Measurements from ENCODE around the gene MT1M. TPM values are rescaled to one million over a fixed set of nuclear protein-coding genes. Genes with fewer than 3 reads are reported as not detected.

The MT1M gene
- polyA plus RNA-seq, 3 donors: not detected

DNA sequence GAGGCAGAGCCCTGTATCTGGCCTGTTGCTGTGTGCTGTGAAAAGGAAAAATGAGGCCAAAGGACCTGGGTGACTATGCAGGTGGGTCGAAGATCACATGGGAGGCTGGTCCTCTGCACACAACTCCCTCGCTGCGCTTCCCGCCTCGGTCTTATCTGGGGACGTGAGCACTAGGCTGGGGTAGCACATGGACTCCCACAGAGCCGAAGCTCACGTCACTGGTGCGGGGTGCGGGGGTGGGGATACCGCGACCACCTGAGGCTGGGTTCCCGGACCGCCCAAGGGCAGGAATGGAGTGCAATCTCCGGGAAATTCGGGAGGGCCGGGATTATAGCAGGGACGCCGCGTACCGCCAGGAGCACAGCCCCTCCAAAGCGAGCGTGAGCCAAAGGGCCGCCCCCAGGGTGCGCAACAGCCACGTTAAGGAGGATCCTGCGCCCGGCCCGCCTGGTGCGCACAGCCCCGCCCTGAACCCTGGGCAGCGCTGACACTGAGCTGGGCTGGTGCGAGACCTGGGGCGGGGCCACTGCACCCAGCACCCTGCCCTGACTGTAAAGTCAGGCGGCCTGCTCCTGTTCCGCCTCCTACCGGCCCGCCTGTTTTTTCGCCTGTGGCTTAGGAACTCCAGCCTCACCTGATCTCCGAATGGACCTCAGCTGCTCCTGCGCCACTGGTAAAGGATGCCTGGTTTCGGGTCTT lies 10.8 kb downstream of the MT1M start:
- Histone ChIP-seq H3K79me2 (ENCODE audit: insufficient read depth, low read length) (no peaks in the 10 kb centered on the region), H3K4me1 (ENCODE audit: control insufficient read depth in 1 of 2, insufficient read depth in 2 of 2, low read length in 2 of 2) (peaks cover 6 to 12% of the 10 kb centered on the region in 2 donors), H4K20me1 (ENCODE audit: insufficient read depth, low read length) (no peaks in the 10 kb centered on the region), H3K4me3 (replicated peaks in 1 of 3; ENCODE audit: low read depth in 2 of 3, low read length in 3 of 3) (peak overlapping the region in 1 of 3 experiments; percentile 54), H3K27me3 (ENCODE audit: control insufficient read depth in 2 of 2, insufficient read depth in 2 of 2, low read length in 2 of 2) (peaks cover 80 to 100% of the 10 kb centered on the region in 2 donors), H2AFZ (ENCODE audit: insufficient read depth, low read depth, low read length, poor library complexity, severe bottlenecking) (peak overlapping the region; percentile 45), H3K27ac (ENCODE audit: low read depth in 1 of 2, low read length in 2 of 2) (no peak overlapping the region), H3K9ac (ENCODE audit: insufficient read depth, low read length, poor library complexity, severe bottlenecking) (no peak overlapping the region), H3K9me3 (replicated peaks in 1 of 2; ENCODE audit: control insufficient read depth in 1 of 2, insufficient read depth in 1 of 2, low read length in 2 of 2) (peaks cover 0 to 20% of the 10 kb centered on the region in 2 donors), H3K4me2 (replicated peaks; ENCODE audit: extremely low read depth, low read length, poor library complexity, severe bottlenecking) (peak overlapping the region; percentile 67), H3K36me3 (replicated peaks in 1 of 2; ENCODE audit: control insufficient read depth in 1 of 2, insufficient read depth in 2 of 2, low read length in 2 of 2) (no peaks in the 10 kb centered on the region)
- WGBS (ENCODE audit: insufficient coverage): 7% methylated on average over 42 of the region's 42 CpGs
- TF ChIP-seq, protein P1, sequence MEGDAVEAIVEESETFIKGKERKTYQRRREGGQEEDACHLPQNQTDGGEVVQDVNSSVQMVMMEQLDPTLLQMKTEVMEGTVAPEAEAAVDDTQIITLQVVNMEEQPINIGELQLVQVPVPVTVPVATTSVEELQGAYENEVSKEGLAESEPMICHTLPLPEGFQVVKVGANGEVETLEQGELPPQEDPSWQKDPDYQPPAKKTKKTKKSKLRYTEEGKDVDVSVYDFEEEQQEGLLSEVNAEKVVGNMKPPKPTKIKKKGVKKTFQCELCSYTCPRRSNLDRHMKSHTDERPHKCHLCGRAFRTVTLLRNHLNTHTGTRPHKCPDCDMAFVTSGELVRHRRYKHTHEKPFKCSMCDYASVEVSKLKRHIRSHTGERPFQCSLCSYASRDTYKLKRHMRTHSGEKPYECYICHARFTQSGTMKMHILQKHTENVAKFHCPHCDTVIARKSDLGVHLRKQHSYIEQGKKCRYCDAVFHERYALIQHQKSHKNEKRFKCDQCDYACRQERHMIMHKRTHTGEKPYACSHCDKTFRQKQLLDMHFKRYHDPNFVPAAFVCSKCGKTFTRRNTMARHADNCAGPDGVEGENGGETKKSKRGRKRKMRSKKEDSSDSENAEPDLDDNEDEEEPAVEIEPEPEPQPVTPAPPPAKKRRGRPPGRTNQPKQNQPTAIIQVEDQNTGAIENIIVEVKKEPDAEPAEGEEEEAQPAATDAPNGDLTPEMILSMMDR (IDR thresholded peaks at IDR 0.05): peak; percentile 39
- H3K36me3 Mint-ChIP-seq: no peaks in the 10 kb centered on the region
- H3K4me3 Mint-ChIP-seq: peak overlapping the region; percentile 37 to 83
- no peak overlapping the region for H3K27ac Mint-ChIP-seq
- intact Hi-C loops (cut with micrococcal nuclease): no loop called here
- peaks cover 78 to 95% (median 92%) of the 10 kb centered on the region in 3 donors for H3K27me3 Mint-ChIP-seq (ENCODE audit: low read depth in 3 of 3)
- peaks cover 0 to 7% (median 0%) of the 10 kb centered on the region in 7 donors for H3K9me3 Mint-ChIP-seq
- peaks cover 14% of the 10 kb centered on the region for H3K4me1 Mint-ChIP-seq
- DNase-seq: peak; percentile 54 to 56 (median 55)

DNA sequence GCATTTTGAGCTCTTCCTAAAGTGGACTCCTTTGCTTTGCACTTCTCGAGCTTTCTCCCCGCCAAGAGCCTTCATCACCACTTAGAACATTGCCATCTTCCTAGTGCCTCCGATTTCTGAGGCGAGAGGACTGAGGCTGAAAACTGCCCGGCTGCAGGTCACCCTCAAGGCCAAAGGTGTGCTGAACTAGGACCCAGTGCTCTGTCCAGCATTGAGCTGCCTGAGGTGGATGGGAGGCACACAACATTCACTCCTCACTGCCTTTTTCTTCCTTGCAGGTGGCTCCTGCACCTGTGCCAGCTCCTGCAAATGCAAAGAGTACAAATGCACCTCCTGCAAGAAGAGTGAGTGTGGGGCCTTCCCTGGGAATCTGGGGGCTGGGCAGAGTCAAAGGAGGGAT lies 11.4 kb downstream of the MT1M start:
- H3K9me3 Mint-ChIP-seq: peaks cover 0 to 7% (median 0%) of the 10 kb centered on the region in 7 donors
- peak overlapping the region in 1 of 3 experiments; percentile 54 for H3K4me3 ChIP-seq (replicated peaks in 1 of 3; ENCODE audit: low read depth in 2 of 3, low read length in 3 of 3)
- no peaks in the 10 kb centered on the region for H3K36me3 ChIP-seq (replicated peaks in 1 of 2; ENCODE audit: control insufficient read depth in 1 of 2, insufficient read depth in 2 of 2, low read length in 2 of 2)
- peak overlapping the region; percentile 37 to 83 for H3K4me3 Mint-ChIP-seq
- no peak overlapping the region for H3K27ac ChIP-seq (ENCODE audit: low read depth in 1 of 2, low read length in 2 of 2)
- no peaks in the 10 kb centered on the region for H3K36me3 Mint-ChIP-seq
- peaks cover 79 to 95% (median 92%) of the 10 kb centered on the region in 3 donors for H3K27me3 Mint-ChIP-seq (ENCODE audit: low read depth in 3 of 3)
- 35% methylated on average over 4 of the region's 5 CpGs for WGBS (ENCODE audit: insufficient coverage)
- no peak for DNase-seq
- H3K79me2 ChIP-seq (ENCODE audit: insufficient read depth, low read length): no peaks in the 10 kb centered on the region
- H3K4me1 Mint-ChIP-seq: peaks cover 13% of the 10 kb centered on the region
- H2AFZ ChIP-seq (ENCODE audit: insufficient read depth, low read depth, low read length, poor library complexity, severe bottlenecking): peak overlapping the region; percentile 45
- H3K27me3 ChIP-seq (ENCODE audit: control insufficient read depth in 2 of 2, insufficient read depth in 2 of 2, low read length in 2 of 2): peaks cover 74 to 100% of the 10 kb centered on the region in 2 donors
- H3K9me3 ChIP-seq (replicated peaks in 1 of 2; ENCODE audit: control insufficient read depth in 1 of 2, insufficient read depth in 1 of 2, low read length in 2 of 2): peaks cover 0 to 14% of the 10 kb centered on the region in 2 donors
- TF ChIP-seq, protein P1 (IDR thresholded peaks at IDR 0.05): peak; percentile 7
- H3K4me2 ChIP-seq (replicated peaks; ENCODE audit: extremely low read depth, low read length, poor library complexity, severe bottlenecking): peak overlapping the region; percentile 67
- H4K20me1 ChIP-seq (ENCODE audit: insufficient read depth, low read length): no peaks in the 10 kb centered on the region
- no peak overlapping the region for H3K9ac ChIP-seq (ENCODE audit: insufficient read depth, low read length, poor library complexity, severe bottlenecking)
- intact Hi-C loops (cut with micrococcal nuclease): no loop called here
- peaks cover 4 to 8% of the 10 kb centered on the region in 2 donors for H3K4me1 ChIP-seq (ENCODE audit: control insufficient read depth in 1 of 2, insufficient read depth in 2 of 2, low read length in 2 of 2)
- H3K27ac Mint-ChIP-seq: no peak overlapping the region

Measured in CD14-positive monocyte (primary cell).